ENCODE results near the gene PTPN6. TPM values are rescaled to one million over a fixed set of nuclear protein-coding genes. Genes with fewer than 3 reads are reported as not detected.
"Not testable (repeated sequence)": the region's sequence is repeated elsewhere in the genome, so short reads cannot be mapped to it uniquely, and the experiment has no call there.

PTPN6 gene
- total RNA-seq, result 100 to 1,000 TPM; 456 to 460 TPM
- polyA plus RNA-seq, result 379 TPM

- H3K27ac ChIP-seq (ENCODE audit: low read depth, low read length), result peak within 1 kb of the TSS; percentile 71
- CTCF ChIA-PET, result interaction anchor here (1.2 to 22.6 kb wide), 8 partner anchors 9 to 157 kb away, joined by 4 to 815 read pairs (median 4); no protein-coding TSS in a partner anchor
- Mint-ChIP-seq H3K9me3 (peaks cover 0 to 3% (median 0%) of the 10 kb centered on the region in 5 donors), H3K27me3 (no peaks in the 10 kb centered on the region), H3K4me1 (peaks cover 74 to 89% (median 81%) of the 10 kb centered on the region in 3 donors), H3K4me3 (peak within 1 kb of the TSS; percentile 95 to 99 (median 99)), H3K27ac (peak within 1 kb of the TSS; percentile 94 to 100 (median 98)), H3K36me3 (peaks cover 0 to 43% (median 5%) of the 10 kb centered on the region in 3 donors)
- H3K4me3 ChIP-seq (ENCODE audit: low read length), result peak within 1 kb of the TSS; percentile 88
- DNase-seq, result peak in 4 of 5 donors; percentile 37 to 77 (median 62)
- no peaks in the 10 kb centered on the region for H3K9me3 ChIP-seq (ENCODE audit: low read length)
- peaks cover 76% of the 10 kb centered on the region for H3K4me1 ChIP-seq (ENCODE audit: insufficient read depth, low read length)
- POLR2A ChIA-PET, result interaction anchor here (1.4 to 10.6 kb wide), 3 partner anchors 9 to 15 kb away, joined by 4 to 481 read pairs (median 6); no protein-coding TSS in a partner anchor
- H3K27me3 ChIP-seq (ENCODE audit: insufficient read depth, low read length, poor library complexity, severe bottlenecking), result no peaks in the 10 kb centered on the region
- peaks cover 9% of the 10 kb centered on the region for H3K36me3 ChIP-seq (ENCODE audit: insufficient read depth, low read length)
Measured at GRCh38 chr12:6950811-6951540, at the start of gene PTPN6. TSS of gene PTPN6 (plus strand) at chr12:6951356. CDS start at chr12:6951513, 157 bp downstream.

- Mint-ChIP-seq H3K4me1 (peaks cover 0 to 5% (median 0%) of the 10 kb centered on the region in 3 donors), H3K27ac (peak overlapping the region in 3 of 8 donors; percentile 10 to 56 (median 30)), H3K36me3 (no peaks in the 10 kb centered on the region), H3K9me3 (no peaks in the 10 kb centered on the region), H3K27me3 (no peaks in the 10 kb centered on the region), H3K4me3 (no peak overlapping the region)
- no peaks in the 10 kb centered on the region for H3K27me3 ChIP-seq (ENCODE audit: insufficient read depth, low read length, poor library complexity, severe bottlenecking)
- no peaks in the 10 kb centered on the region for H3K9me3 ChIP-seq (ENCODE audit: low read length)
- ChIA-PET CTCF (interaction anchor here (0.9 to 7.9 kb wide), 4 partner anchors 9 to 50 kb away, joined by 3 to 50 read pairs (median 24); partner anchors contain the start of gene SPSB2), POLR2A (interaction anchor here (0.6 to 1.2 kb wide), 3 partner anchors 11 to 91 kb away, joined by 3 to 7 read pairs (median 3); no protein-coding TSS in a partner anchor)
- H3K27ac ChIP-seq (ENCODE audit: low read depth, low read length), result no peak overlapping the region
- H3K4me1 ChIP-seq (ENCODE audit: insufficient read depth, low read length), result peaks cover 16% of the 10 kb centered on the region
- no peak overlapping the region for H3K4me3 ChIP-seq (ENCODE audit: low read length)
- DNase-seq, result no peak
- H3K36me3 ChIP-seq (ENCODE audit: insufficient read depth, low read length), result no peaks in the 10 kb centered on the region
Measured at GRCh38 chr12:6902448-6902847, 48.7 kb upstream of the PTPN6 start.

- CTCF ChIA-PET, result interaction anchor here (1.1 to 7.9 kb wide), 3 partner anchors 12 to 114 kb away, joined by 3 to 50 read pairs (median 45); partner anchors contain the start of genes LPCAT3 and SPSB2
- Mint-ChIP-seq H3K27ac (peak overlapping the region in 1 of 8 donors; percentile 78), H3K36me3 (peaks cover 0 to 5% (median 3%) of the 10 kb centered on the region in 3 donors), H3K9me3 (no peaks in the 10 kb centered on the region), H3K27me3 (no peaks in the 10 kb centered on the region), H3K4me1 (peaks cover 0 to 5% (median 0%) of the 10 kb centered on the region in 3 donors), H3K4me3 (peak overlapping the region in 1 of 7 donors; percentile 19)
- no peak overlapping the region for H3K27ac ChIP-seq (ENCODE audit: low read depth, low read length)
- DNase-seq, result no peak
- H3K4me3 ChIP-seq (ENCODE audit: low read length), result no peak overlapping the region
- peaks cover 16% of the 10 kb centered on the region for H3K4me1 ChIP-seq (ENCODE audit: insufficient read depth, low read length)
- H3K27me3 ChIP-seq (ENCODE audit: insufficient read depth, low read length, poor library complexity, severe bottlenecking), result no peaks in the 10 kb centered on the region
- no peaks in the 10 kb centered on the region for H3K36me3 ChIP-seq (ENCODE audit: insufficient read depth, low read length)
- H3K9me3 ChIP-seq (ENCODE audit: low read length), result no peaks in the 10 kb centered on the region
- POLR2A ChIA-PET, result interaction anchor here (1.5 kb wide), 1 partner anchor 13 kb away, joined by 5 read pairs; no protein-coding TSS in a partner anchor
Measured at GRCh38 chr12:6903722-6904121, 47.4 kb upstream of the PTPN6 start.

- peak within 1 kb of the TSS; percentile 95 for H3K27ac ChIP-seq (ENCODE audit: low read depth, low read length)
- POLR2A ChIA-PET, result interaction anchor here (0.9 to 1.6 kb wide), 4 partner anchors 9 to 53 kb away, joined by 3 to 10 read pairs (median 4); partner anchors contain the start of genes CDCA3, ENO2 and USP5
- DNase-seq, result peak; percentile 97 to 99 (median 98)
Measured at GRCh38 chr12:6904280-6905276, 46.6 kb upstream of the PTPN6 start, which contains the start of gene LRRC23. TSS of gene LRRC23 (plus strand) at chr12:6904822. CDS start at chr12:6905634, 812 bp downstream.

GRCh38 chr12:6905414-6906040 is 45.6 kb upstream of the PTPN6 start:
- POLR2A ChIA-PET, result interaction anchor here (0.9 to 1.6 kb wide), 4 partner anchors 9 to 54 kb away, joined by 3 to 10 read pairs (median 4); partner anchors contain the start of genes CDCA3, ENO2 and USP5
- DNase-seq, result no peak
- CTCF ChIA-PET, result interaction anchor here (1.0 to 7.9 kb wide), 4 partner anchors 14 to 36 kb away, joined by 3 to 50 read pairs (median 25); partner anchors contain the start of gene SPSB2
- no peaks in the 10 kb centered on the region for H3K9me3 ChIP-seq (ENCODE audit: low read length)
- H3K27me3 Mint-ChIP-seq, result no peaks in the 10 kb centered on the region
- H3K4me1 Mint-ChIP-seq, result peaks cover 0 to 5% (median 0%) of the 10 kb centered on the region in 3 donors
- H3K27ac Mint-ChIP-seq, result no peak overlapping the region
- no peaks in the 10 kb centered on the region for H3K36me3 ChIP-seq (ENCODE audit: insufficient read depth, low read length)
- no peaks in the 10 kb centered on the region for H3K27me3 ChIP-seq (ENCODE audit: insufficient read depth, low read length, poor library complexity, severe bottlenecking)
- no peak overlapping the region for H3K4me3 Mint-ChIP-seq
- H3K36me3 Mint-ChIP-seq, result peaks cover 0 to 5% (median 3%) of the 10 kb centered on the region in 3 donors
- H3K9me3 Mint-ChIP-seq, result no peaks in the 10 kb centered on the region
- H3K27ac ChIP-seq (ENCODE audit: low read depth, low read length), result peak overlapping the region; percentile 95
- peaks cover 16% of the 10 kb centered on the region for H3K4me1 ChIP-seq (ENCODE audit: insufficient read depth, low read length)
- H3K4me3 ChIP-seq (ENCODE audit: low read length), result peak overlapping the region; percentile 86

More at GRCh38 chr12:6904280-6905276, 46.6 kb upstream of the PTPN6 start, which contains the start of gene LRRC23:
- H3K9me3 ChIP-seq (ENCODE audit: low read length), result no peaks in the 10 kb centered on the region
- Mint-ChIP-seq H3K27me3 (no peaks in the 10 kb centered on the region), H3K36me3 (peaks cover 0 to 5% (median 3%) of the 10 kb centered on the region in 3 donors), H3K27ac (peak within 1 kb of the TSS in 1 of 8 donors; percentile 78), H3K4me1 (peaks cover 0 to 5% (median 0%) of the 10 kb centered on the region in 3 donors), H3K4me3 (peak within 1 kb of the TSS in 1 of 7 donors; percentile 19), H3K9me3 (no peaks in the 10 kb centered on the region)
- H3K4me3 ChIP-seq (ENCODE audit: low read length), result peak within 1 kb of the TSS; percentile 86
- CTCF ChIA-PET, result interaction anchor here (1.0 to 7.9 kb wide), 5 partner anchors 13 to 114 kb away, joined by 3 to 50 read pairs (median 5); partner anchors contain the start of genes LPCAT3 and SPSB2
- peaks cover 16% of the 10 kb centered on the region for H3K4me1 ChIP-seq (ENCODE audit: insufficient read depth, low read length)
- H3K27me3 ChIP-seq (ENCODE audit: insufficient read depth, low read length, poor library complexity, severe bottlenecking), result no peaks in the 10 kb centered on the region
- no peaks in the 10 kb centered on the region for H3K36me3 ChIP-seq (ENCODE audit: insufficient read depth, low read length)

- H3K4me3 Mint-ChIP-seq, result not testable (repeated sequence)
Measured at GRCh38 chr12:6908141-6908540, 43.0 kb upstream of the PTPN6 start.

More at GRCh38 chr12:6908141-6908540, 43.0 kb upstream of the PTPN6 start:
- H3K4me3 ChIP-seq (ENCODE audit: low read length); H3K27ac Mint-ChIP-seq; H3K9me3 Mint-ChIP-seq; H3K36me3 ChIP-seq (ENCODE audit: insufficient read depth, low read length); H3K9me3 ChIP-seq (ENCODE audit: low read length); H3K36me3 Mint-ChIP-seq; H3K27ac ChIP-seq (ENCODE audit: low read depth, low read length); H3K27me3 Mint-ChIP-seq; H3K27me3 ChIP-seq (ENCODE audit: insufficient read depth, low read length, poor library complexity, severe bottlenecking); DNase-seq; H3K4me1 Mint-ChIP-seq: not testable (repeated sequence)
- POLR2A ChIA-PET, result interaction anchor here (0.7 to 0.8 kb wide), 2 partner anchors 17 to 30 kb away, joined by 3 to 7 read pairs; no protein-coding TSS in a partner anchor
- CTCF ChIA-PET, result interaction anchor here (1.2 to 7.9 kb wide), 7 partner anchors 8 to 56 kb away, joined by 3 to 50 read pairs (median 7); partner anchors contain the start of genes SPSB2 and USP5
- H3K4me1 ChIP-seq (ENCODE audit: insufficient read depth, low read length), result peaks cover 17% of the 10 kb centered on the region
